Smooth muscle cell (in vitro differentiated cells): Measurements from ENCODE around the gene PALLD. TPM values are rescaled to one million over a fixed set of nuclear protein-coding genes. Genes with fewer than 3 reads are reported as not detected.

Experiments used
- DNase-seq: peaks from one replicate; lab custom pipeline; 2025; ENCODE audit not compliant: unreplicated experiment; lab: John Stamatoyannopoulos, UW
- H2AFZ ChIP-seq: fragments of 200-600 bp; sonication (generic); 2 replicates; pipeline ENCODE4 v1.6.0; 2016; ENCODE audit warnings: antibody characterized with exemption, low read depth, mild to moderate bottlenecking
- H3F3A ChIP-seq: fragments of 200-600 bp; sonication (generic); 2 replicates; pipeline ENCODE4 v1.6.0; 2017; ENCODE audit warnings: antibody characterized with exemption, low read depth
- H3K27ac ChIP-seq: fragments of 200-600 bp; sonication (generic); 2 replicates; pipeline ENCODE4 v1.5.1; 2016; ENCODE audit warnings: low read depth, mild to moderate bottlenecking
- H3K27me3 ChIP-seq: fragments of 200-600 bp; sonication (generic); 2 replicates; pipeline ENCODE4 v1.6.1; 2016; ENCODE audit warnings: low read depth, mild to moderate bottlenecking
- H3K36me3 ChIP-seq: fragments of 200-600 bp; sonication (generic); 2 replicates; pipeline ENCODE4 v1.5.1; 2016; ENCODE audit warnings: low read depth
- H3K4me1 ChIP-seq: fragments of 200-600 bp; sonication (generic); 2 replicates; pipeline ENCODE4 v1.5.1; 2016; ENCODE audit warnings: low read depth
- H3K4me2 ChIP-seq: fragments of 200-600 bp; sonication (generic); 2 replicates; pipeline ENCODE4 v1.6.0; 2016; ENCODE audit warnings: mild to moderate bottlenecking
- H3K4me3 ChIP-seq: fragments of 200-600 bp; sonication (generic); 2 replicates; pipeline ENCODE4 v1.5.1; 2016; ENCODE audit warnings: mild to moderate bottlenecking
- H3K79me2 ChIP-seq: fragments of 200-600 bp; sonication (generic); 2 replicates; pipeline ENCODE4 v1.6.0; 2016; ENCODE audit warnings: low read depth, mild to moderate bottlenecking
- H3K9ac ChIP-seq: fragments of 200-600 bp; sonication (generic); 2 replicates; pipeline ENCODE4 v1.6.0; 2016; ENCODE audit warnings: low read depth
- H3K9me3 ChIP-seq: fragments of 200-600 bp; sonication (generic); replicated peaks from 2 replicates; pipeline ENCODE4 v1.5.1; 2016; ENCODE audit warnings: low read depth
- H4K20me1 ChIP-seq: fragments of 200-600 bp; sonication (generic); 2 replicates; pipeline ENCODE4 v1.6.0; 2016; ENCODE audit warnings: low read depth
- WGBS: methylation state at CpG from one replicate; pipeline ENCODE4 v1.1.7; 2016; ENCODE audit warnings: low lambda C conversion rate; 5-methylcytosine and 5-hydroxymethylcytosine counted together
- polyA plus RNA-seq: library from polyadenylated mRNA; unstranded; fragments of >200 nt; fragmentation: Nextera tagmentation; extraction: Ambion mirVana; gene quantifications from 2 replicates; pipeline ENCODE4 v1.2.1, GENCODE V29; 2016
- total RNA-seq: library from RNA; depleted of rRNA; stranded (reverse); fragments of >200 nt; gene quantifications from 2 replicates; pipeline ENCODE4 v1.2.3, GENCODE V29; 2014
- TF ChIP-seq, protein P1 (sequence below): fragments of 200-600 bp; sonication (generic); IDR thresholded peaks from 2 replicates; pipeline ENCODE4 v1.5.1; 2017; ENCODE audit warnings: borderline replicate concordance, mild to moderate bottlenecking, antibody characterized with exemption; ENCODE audit not compliant: insufficient read depth, poor library complexity, severe bottlenecking

The PALLD gene
- total and polyA plus RNA-seq, 2 experiments from 2014 or later, result 354 to 415 TPM

DNA sequence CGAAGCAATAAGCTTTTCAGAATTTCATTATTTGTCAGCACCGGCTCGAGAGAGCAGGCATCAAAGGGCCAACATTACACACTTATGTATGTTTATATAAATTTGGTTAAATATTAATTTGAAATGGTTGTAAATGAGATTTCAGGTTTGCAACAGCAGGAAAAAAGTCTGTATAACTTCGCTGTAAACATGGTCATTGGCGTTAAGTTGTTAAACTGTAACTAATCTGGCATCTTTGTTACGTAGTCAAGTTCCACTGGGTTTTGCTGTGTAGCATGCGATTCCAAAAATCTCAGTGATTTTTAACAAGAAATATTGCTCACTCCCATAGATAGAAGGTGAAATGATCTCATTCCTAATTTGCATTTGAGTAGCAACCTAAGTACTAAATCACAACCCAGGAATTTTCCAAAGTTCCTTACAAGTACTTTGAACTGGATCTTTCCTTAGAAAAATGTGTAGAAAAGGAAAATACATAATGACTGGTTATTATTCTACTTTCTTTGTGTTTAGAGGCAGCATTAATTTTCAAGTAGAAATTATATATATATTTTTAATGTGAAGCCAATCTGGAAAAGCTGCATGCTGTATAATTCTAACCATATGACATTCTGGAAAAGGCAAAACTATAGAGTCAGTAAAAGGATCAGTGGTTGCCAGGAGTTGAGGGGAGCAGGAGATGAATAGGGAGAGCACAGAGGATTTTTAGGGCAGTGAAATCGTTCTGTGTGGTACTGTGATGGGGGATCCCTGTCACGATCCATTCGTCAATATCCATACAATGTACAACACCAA, 291.1 kb downstream of the PALLD start:
- Histone ChIP-seq H3K27ac (peak overlapping the region; percentile 90), H3K36me3 (no peaks in the 10 kb centered on the region), H3K9ac (peak overlapping the region; percentile 17), H3F3A (peaks cover 47% of the 10 kb centered on the region), H3K4me2 (peak overlapping the region; percentile 61), H2AFZ (no peak overlapping the region), H3K4me1 (peaks cover 54% of the 10 kb centered on the region), H3K4me3 (peak overlapping the region; percentile 15), H4K20me1 (no peaks in the 10 kb centered on the region), H3K79me2 (peaks cover 82% of the 10 kb centered on the region), H3K9me3 (no peaks in the 10 kb centered on the region), H3K27me3 (no peaks in the 10 kb centered on the region)
- WGBS, result 82% methylated on average over 10 of the region's 10 CpGs
- no peak for DNase-seq
- TF ChIP-seq, protein P1, sequence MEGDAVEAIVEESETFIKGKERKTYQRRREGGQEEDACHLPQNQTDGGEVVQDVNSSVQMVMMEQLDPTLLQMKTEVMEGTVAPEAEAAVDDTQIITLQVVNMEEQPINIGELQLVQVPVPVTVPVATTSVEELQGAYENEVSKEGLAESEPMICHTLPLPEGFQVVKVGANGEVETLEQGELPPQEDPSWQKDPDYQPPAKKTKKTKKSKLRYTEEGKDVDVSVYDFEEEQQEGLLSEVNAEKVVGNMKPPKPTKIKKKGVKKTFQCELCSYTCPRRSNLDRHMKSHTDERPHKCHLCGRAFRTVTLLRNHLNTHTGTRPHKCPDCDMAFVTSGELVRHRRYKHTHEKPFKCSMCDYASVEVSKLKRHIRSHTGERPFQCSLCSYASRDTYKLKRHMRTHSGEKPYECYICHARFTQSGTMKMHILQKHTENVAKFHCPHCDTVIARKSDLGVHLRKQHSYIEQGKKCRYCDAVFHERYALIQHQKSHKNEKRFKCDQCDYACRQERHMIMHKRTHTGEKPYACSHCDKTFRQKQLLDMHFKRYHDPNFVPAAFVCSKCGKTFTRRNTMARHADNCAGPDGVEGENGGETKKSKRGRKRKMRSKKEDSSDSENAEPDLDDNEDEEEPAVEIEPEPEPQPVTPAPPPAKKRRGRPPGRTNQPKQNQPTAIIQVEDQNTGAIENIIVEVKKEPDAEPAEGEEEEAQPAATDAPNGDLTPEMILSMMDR, result no peak

DNA sequence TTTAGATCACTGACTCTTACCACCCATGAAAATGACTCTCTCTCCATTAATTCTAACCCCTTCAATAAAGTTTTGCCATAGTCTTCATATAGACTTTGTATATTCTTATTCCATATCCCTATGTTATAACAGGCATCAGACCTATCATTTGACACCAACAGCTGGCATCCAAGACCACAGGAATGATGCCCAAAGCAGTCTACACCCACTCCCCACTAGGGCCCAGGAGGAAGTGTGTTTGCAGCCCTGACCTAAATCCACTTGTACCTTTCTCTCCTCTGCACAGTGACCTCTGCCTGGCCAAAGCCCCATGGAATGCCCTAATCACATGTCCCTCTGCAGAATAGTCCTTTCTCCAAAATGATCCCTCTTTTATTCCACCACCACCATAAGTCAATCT, 294.0 kb downstream of the PALLD start:
- H3K4me3 ChIP-seq, result no peak overlapping the region
- H3K36me3 ChIP-seq, result no peaks in the 10 kb centered on the region
- H3K4me2 ChIP-seq, result no peak overlapping the region
- peaks cover 79% of the 10 kb centered on the region for H3K79me2 ChIP-seq
- no peaks in the 10 kb centered on the region for H3K27me3 ChIP-seq
- no peak overlapping the region for H2AFZ ChIP-seq
- peaks cover 47% of the 10 kb centered on the region for H3F3A ChIP-seq
- DNase-seq, result no peak
- no peaks in the 10 kb centered on the region for H4K20me1 ChIP-seq
- no peak overlapping the region for H3K9ac ChIP-seq
- peak overlapping the region; percentile 90 for H3K27ac ChIP-seq
- TF ChIP-seq, protein P1, result no peak
- peaks cover 35% of the 10 kb centered on the region for H3K4me1 ChIP-seq
- no peaks in the 10 kb centered on the region for H3K9me3 ChIP-seq

DNA sequence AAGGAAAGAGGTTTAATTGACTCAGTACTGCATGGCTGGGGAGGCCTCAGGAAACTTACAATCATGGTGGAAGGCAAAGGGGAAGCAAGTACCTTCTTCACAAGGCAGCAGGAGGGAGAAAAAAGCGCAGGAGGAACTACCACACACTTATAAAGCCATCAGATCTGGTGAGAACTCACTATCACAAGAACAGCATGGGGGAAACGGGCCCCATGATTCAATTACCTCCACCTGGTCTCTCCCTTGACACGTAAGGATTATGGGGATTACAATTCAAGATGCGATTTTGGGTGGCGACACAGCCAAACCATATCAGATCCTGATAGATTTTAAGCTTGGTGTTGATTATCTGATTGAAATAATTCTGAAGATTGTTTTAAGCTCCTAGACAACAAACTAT, 294.5 kb downstream of the PALLD start:
- no peaks in the 10 kb centered on the region for H3K9me3 ChIP-seq
- no peak overlapping the region for H3K9ac ChIP-seq
- peaks cover 50% of the 10 kb centered on the region for H3F3A ChIP-seq
- peaks cover 40% of the 10 kb centered on the region for H3K4me1 ChIP-seq
- no peaks in the 10 kb centered on the region for H4K20me1 ChIP-seq
- TF ChIP-seq, protein P1, result no peak
- H3K27me3 ChIP-seq, result no peaks in the 10 kb centered on the region
- H3K79me2 ChIP-seq, result peaks cover 79% of the 10 kb centered on the region
- no peak overlapping the region for H3K4me2 ChIP-seq
- DNase-seq, result no peak
- no peaks in the 10 kb centered on the region for H3K36me3 ChIP-seq
- WGBS, result 94% methylated on average over 5 of the region's 5 CpGs
- H3K27ac ChIP-seq, result peak overlapping the region; percentile 90
- H3K4me3 ChIP-seq, result no peak overlapping the region
- no peak overlapping the region for H2AFZ ChIP-seq

DNA sequence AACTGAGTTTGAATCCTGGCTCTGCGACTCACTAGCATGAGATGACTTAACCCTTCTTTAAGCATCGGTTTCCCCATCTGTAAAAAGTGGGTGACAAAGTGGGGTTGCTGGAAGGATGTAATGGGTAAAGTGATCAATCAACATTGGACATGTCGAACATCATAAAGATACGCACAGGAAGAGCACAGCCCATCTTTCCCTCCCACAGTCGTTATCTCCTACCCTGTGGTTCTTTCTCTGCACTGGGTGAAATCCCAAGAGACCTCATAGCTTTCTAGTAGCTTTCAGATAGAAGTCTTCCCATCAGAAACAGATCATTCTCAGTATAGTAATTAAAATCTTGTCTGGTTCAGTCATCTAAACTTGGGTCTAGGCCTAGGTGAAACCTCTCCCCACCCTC, 296.7 kb downstream of the PALLD start:
- Histone ChIP-seq H3K4me2 (no peak overlapping the region), H3K4me3 (no peak overlapping the region), H3F3A (peaks cover 41% of the 10 kb centered on the region), H3K27ac (peak overlapping the region; percentile 98), H4K20me1 (no peaks in the 10 kb centered on the region), H3K27me3 (no peaks in the 10 kb centered on the region), H3K9me3 (no peaks in the 10 kb centered on the region), H2AFZ (no peak overlapping the region), H3K36me3 (no peaks in the 10 kb centered on the region), H3K79me2 (peaks cover 71% of the 10 kb centered on the region), H3K9ac (no peak overlapping the region), H3K4me1 (peaks cover 40% of the 10 kb centered on the region)
- TF ChIP-seq, protein P1, result no peak
- DNase-seq, result no peak
- 92% methylated on average over 5 of the region's 5 CpGs for WGBS
